Right lobe of liver (tissue), 6 donors: ENCODE data around the gene HBP1. TPM values are rescaled to one million over a fixed set of nuclear protein-coding genes. Genes with fewer than 3 reads are reported as not detected.

ENCODE experiments used
- ATAC-seq, 4 donors: fragments of 200-7000 bp; cut with Tn5 transposase; one replicate each; pipeline ENCODE4 v1.9.1; 2020; ENCODE audit warnings: mild to moderate bottlenecking in 4 of 4, moderate library complexity in 4 of 4
- DNase-seq, 3 donors: peaks; one replicate each; pipeline ENCODE4 v3.0.0-alpha.2; 2020
- H3K27ac ChIP-seq, 3 donors: fragments of 200-600 bp; one replicate each; pipeline ENCODE4 v1.8.0; 2022
- H3K27me3 ChIP-seq, 2 donors: fragments of 200-600 bp; one replicate each; pipeline ENCODE4 v1.8.0; 2022
- H3K36me3 ChIP-seq, 4 donors: fragments of 200-600 bp; sonication (generic) in 1 of 4; one replicate each; pipeline versions ENCODE4 v1.5.1 to v1.8.0; 2017 to 2022; ENCODE audit warnings: control low read depth in 1 of 4
- H3K4me1 ChIP-seq, 4 donors: fragments of 200-600 bp; sonication (generic) in 1 of 4; one replicate each; pipeline versions ENCODE4 v1.5.1 to v1.8.0; 2017 to 2022; ENCODE audit warnings: control low read depth in 1 of 4
- H3K4me3 ChIP-seq, 3 donors: fragments of 200-600 bp; one replicate each; pipeline ENCODE4 v1.8.0; 2022
- H3K9me3 ChIP-seq, 4 donors: fragments of 200-600 bp; sonication (generic) in 1 of 4; one replicate each; pipeline versions ENCODE4 v1.5.1 to v1.8.0; 2017 to 2022; ENCODE audit warnings: control low read depth in 1 of 4
- CTCF ChIP-seq, 4 donors: fragments of 200-600 bp in 3 of 4; fragments of 450-650 bp in 1 of 4; IDR thresholded peaks; one replicate each; pipeline versions ENCODE4 v1.5.1 to v1.8.0; 2016 to 2022; ENCODE audit warnings: antibody characterized with exemption in 4 of 4, mild to moderate bottlenecking in 2 of 4
- POLR2A ChIP-seq: fragments of 450-650 bp; IDR thresholded peaks from one replicate; pipeline ENCODE4 v1.6.1; 2017; ENCODE audit warnings: antibody characterized with exemption, mild to moderate bottlenecking
- WGBS: methylation state at CpG from one replicate; pipeline ENCODE4 v1.1.6; 2018; ENCODE audit warnings: low coverage, low lambda C conversion rate; ENCODE audit not compliant: insufficient coverage; ENCODE audit errors: missing lambda C conversion rate; 5-methylcytosine and 5-hydroxymethylcytosine counted together
- intact Hi-C, 2 donors: fragments of 100-400 bp; cut with DNase I; formaldehyde crosslinking; loops; one replicate each; pipeline versions ENCODE4 v1.11.2 to v1.14.1; 2022
- total RNA-seq, 6 experiments: library from RNA; depleted of rRNA in 2 of 6; stranded (reverse); fragments of >200 nt in 2 of 6; fragmentation: NEBNext Ultra II Directional in 3 of 6; extraction: Animal tissue kit (Norgen Biotek cat#: 25700) in 3 of 6; gene quantifications; one replicate each; pipeline versions ENCODE4 v1.1.0 to v1.2.4, GENCODE V29; 2016 to 2023
- donor health status: DM: no; HTN: yes; CAD: no.
- donor health status: DM: no; HTN: no; CAD: no.
- donor health status: DM: no; HTN: no; CAD: no.
- donor health status: DM: no; HTN: yes; CAD: no.
- donor health status: DM: no; HTN: yes; CAD: no.

HBP1 gene
- total RNA-seq, 6 experiments from 2014 or later: 30.2 to 50.0 (median 36.9) TPM

- ATAC-seq: no peak
- Histone ChIP-seq H3K27ac (peak overlapping the region; percentile 96 to 100 (median 98)), H3K27me3 (no peaks in the 10 kb centered on the region), H3K9me3 (no peaks in the 10 kb centered on the region), H3K36me3 (no peaks in the 10 kb centered on the region), H3K4me1 (peaks cover 0 to 30% (median 7%) of the 10 kb centered on the region in 4 donors), H3K4me3 (peak overlapping the region; percentile 58 to 70 (median 68))
- no peak for TF ChIP-seq POLR2A
- no peak for TF ChIP-seq CTCF (IDR thresholded peaks at IDR 0.05)
- DNase-seq: no peak
- 6% methylated on average over 13 of the region's 13 CpGs for WGBS
- intact Hi-C loops: no loop called here
Observed at GRCh38 chr7:107170051-107170915, 1.5 kb downstream of the HBP1 start.

GRCh38 chr7:107171496-107171895, 2.7 kb downstream of the HBP1 start:
- Histone ChIP-seq H3K27ac (no peak overlapping the region), H3K9me3 (no peaks in the 10 kb centered on the region), H3K36me3 (no peaks in the 10 kb centered on the region), H3K4me3 (no peak overlapping the region), H3K27me3 (no peaks in the 10 kb centered on the region), H3K4me1 (peaks cover 0 to 30% (median 7%) of the 10 kb centered on the region in 4 donors)
- DNase-seq (no peak), ATAC-seq (no peak)
- no peak for TF ChIP-seq POLR2A
- TF ChIP-seq CTCF (IDR thresholded peaks at IDR 0.05): no peak
- intact Hi-C loops: no loop called here
- 88% methylated on average over 8 of the region's 12 CpGs for WGBS

- Histone ChIP-seq H3K27ac (no peak overlapping the region), H3K9me3 (no peaks in the 10 kb centered on the region), H3K36me3 (no peaks in the 10 kb centered on the region), H3K27me3 (no peaks in the 10 kb centered on the region), H3K4me3 (no peak overlapping the region), H3K4me1 (peaks cover 0 to 30% (median 7%) of the 10 kb centered on the region in 4 donors)
- intact Hi-C loops: no loop called here
- ATAC-seq: no peak
- WGBS: 65% methylated on average over 4 of the region's 4 CpGs
- DNase-seq: no peak
- TF ChIP-seq CTCF (IDR thresholded peaks at IDR 0.05) (no peak), POLR2A (no peak)
Observed at GRCh38 chr7:107172276-107173032, 3.7 kb downstream of the HBP1 start.

GRCh38 chr7:107173191-107173590, 4.4 kb downstream of the HBP1 start:
- no peaks in the 10 kb centered on the region for H3K9me3 ChIP-seq

More at GRCh38 chr7:107173191-107173590, 4.4 kb downstream of the HBP1 start:
- Histone ChIP-seq H3K4me1 (peaks cover 0 to 30% (median 7%) of the 10 kb centered on the region in 4 donors), H3K27ac (no peak overlapping the region), H3K4me3 (no peak overlapping the region), H3K27me3 (no peaks in the 10 kb centered on the region), H3K36me3 (no peaks in the 10 kb centered on the region)
- 94% methylated on average over 2 of the region's 2 CpGs for WGBS
- intact Hi-C loops: no loop called here
- TF ChIP-seq CTCF (IDR thresholded peaks at IDR 0.05) (no peak), POLR2A (no peak)
- ATAC-seq: no peak
- DNase-seq: no peak
